Endometrium (tissue), 2 donors: ENCODE measurements around the gene MYH3.
A peak's percentile ranks its signal among the peaks of the same experiment; 100 is the strongest.
"Not testable (repeated sequence)": the region's sequence is repeated elsewhere in the genome, so short reads cannot be mapped to it uniquely, and the experiment has no call there.

Source experiments
- FAIRE-seq: peaks from 2 replicates; lab custom pipeline; 2012; peaks lifted over from hg19 to GRCh38; lab: Jason Lieb, UNC
- donor health status: control.
- donor health status: control.

The MYH3 gene

DNA sequence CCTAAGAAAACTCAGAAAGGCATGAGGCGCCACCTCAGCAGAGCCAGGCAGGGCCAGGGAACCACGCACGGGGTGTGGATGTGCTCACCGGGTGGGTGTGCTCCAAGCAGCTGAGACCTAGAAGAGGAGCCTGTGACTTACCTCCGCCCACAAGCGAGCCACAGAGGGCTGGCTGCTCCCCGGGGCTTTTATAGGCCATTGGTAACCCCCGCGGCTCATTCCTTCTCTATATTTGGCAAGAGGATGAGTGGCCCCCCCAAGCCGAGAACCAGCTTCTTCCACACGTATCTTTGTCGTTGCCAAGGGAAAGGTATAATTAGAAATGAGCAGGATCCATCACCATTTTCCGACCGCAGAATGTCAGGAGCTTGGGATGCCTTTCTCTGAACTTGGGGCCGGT lies at the start of gene MYH3:
TSS of gene MYH3 (minus strand) at position 162 of the 400 bp plus-strand sequence. CDS start 2,245 bp downstream, outside the sequence.
- FAIRE-seq: no peak

DNA sequence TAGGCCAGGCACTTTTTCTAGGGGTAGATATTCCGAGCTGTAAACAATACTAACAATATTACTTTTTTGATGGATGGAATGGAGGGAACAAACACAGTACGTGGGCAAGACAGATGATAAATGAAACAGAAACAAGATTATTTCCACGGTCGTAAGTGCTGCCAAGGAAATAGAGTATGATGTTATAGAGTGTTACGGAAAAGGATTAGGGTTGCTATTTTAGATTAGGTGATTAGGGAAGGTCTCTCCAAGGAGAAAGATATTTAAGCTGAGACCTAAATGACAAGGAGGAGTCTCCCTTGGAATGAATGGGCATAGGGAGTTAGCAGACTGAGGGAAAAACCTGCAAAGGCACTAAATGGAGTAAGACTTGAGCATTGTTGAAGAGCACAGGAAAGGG lies 48.6 kb upstream of the MYH3 start:
- FAIRE-seq: no peak

- no peak for FAIRE-seq
These were observed 45.5 kb upstream of the MYH3 start for GRCh38 chr17:10702574-10702973.

GRCh38 chr17:10699856-10700255 lies 42.7 kb upstream of the MYH3 start:
- FAIRE-seq: no peak

- FAIRE-seq: no peak
These were observed 41.1 kb upstream of the MYH3 start for GRCh38 chr17:10698096-10698818.

DNA sequence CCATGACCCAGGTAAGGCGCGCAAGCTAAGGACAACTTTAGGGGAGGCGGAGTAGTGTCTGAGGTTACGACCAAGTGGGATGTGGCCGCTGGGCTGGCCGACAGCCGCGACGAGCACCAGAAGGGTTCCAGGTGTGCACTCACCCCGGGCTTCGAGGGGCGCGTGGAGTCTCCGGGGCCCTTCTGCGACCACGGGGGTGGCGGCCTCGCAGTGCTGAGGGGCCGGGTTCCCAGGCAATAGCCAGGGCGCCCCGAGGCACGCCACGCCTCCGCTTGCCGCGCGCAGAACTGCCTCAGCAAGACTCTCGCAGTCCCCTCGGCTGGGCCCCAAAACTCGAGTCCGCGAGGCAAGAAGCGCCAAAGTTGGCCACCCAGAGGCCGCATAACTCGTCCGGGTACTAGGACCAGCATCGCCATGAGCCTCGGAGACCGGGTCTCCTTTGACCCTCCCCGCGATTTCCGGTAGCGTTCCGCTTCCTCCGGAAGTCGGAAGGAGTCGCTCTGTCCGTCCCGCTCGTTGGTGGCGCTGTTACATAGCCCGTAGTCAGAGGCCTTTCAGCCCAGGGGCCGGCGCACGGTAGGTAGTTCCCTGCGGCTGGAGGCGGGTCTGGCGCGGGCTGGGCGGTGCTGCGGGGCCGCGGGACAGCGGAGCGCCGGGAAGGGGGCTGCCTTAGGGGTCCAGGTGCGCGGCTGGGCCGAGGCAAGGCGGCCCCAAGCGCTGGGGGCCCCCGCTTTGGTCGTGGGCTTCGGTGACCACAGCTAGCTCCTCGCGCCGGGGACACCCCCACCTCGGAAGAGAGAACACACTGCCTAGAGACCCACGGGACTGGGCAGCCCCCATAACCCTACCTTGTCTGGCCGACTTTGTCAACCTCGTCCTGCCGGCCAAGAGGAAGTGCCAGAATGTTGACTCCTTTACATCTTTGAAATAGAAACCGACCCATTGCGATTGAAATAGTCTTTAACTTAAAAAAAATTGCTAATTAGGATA lies 40.3 kb upstream of the MYH3 start, which contains the start of the genes ADPRM and SCO1:
TSS of gene ADPRM (plus strand) at position 503 of the 990 bp plus-strand sequence. CDS start 7,333 bp downstream, outside the sequence.
TSS of gene SCO1 (minus strand) at position 442 of the 990 bp plus-strand sequence. CDS start at position 416, 26 bp downstream.
- peak; percentile 65 for FAIRE-seq

DNA sequence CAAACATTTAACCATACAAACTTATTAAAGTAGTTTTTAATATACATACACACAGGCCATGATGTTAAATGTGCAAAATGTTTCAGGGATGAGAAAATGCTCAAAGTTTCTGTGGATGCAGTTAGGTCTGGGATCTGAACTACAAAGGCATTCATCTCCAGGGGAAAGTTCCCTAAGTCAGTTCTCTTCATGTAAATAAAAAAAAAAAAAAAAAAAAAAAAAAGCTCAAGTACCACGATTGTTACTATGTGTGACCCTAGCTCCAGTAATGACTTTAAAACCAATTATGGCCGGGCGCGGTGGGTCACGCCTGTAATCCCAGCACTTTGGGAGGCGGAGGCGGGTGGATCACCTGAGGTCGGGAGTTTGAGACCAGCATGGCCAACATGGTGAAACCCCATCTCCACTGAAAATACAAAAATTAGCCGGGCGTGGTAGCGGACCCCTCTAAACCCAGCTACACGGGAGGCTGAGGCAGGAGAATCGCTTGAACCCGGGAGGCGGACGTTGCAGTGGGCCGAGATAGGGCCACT lies 38.8 kb upstream of the MYH3 start:
- FAIRE-seq: not testable (repeated sequence)

DNA sequence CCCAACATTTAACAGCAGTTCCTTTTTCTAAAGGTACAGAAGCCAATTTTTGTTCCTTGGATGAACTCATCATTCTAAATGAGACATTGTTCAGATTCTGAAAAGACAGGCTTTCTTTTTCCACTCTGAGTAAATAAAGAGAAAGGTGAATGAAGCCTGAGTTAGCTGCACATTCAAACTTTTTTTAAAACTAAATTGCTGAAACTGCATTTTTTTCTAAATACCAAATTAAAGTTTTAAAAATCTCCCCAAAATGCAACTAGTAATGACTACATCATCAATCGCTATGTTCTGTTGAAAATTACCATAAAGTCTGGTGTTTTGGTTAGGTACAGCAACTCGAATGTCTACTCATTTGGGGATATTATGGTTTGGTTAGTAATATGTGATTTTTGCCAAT lies 30.4 kb upstream of the MYH3 start:
- no peak for FAIRE-seq

- FAIRE-seq: no peak
These were observed 26.7 kb upstream of the MYH3 start for GRCh38 chr17:10683853-10684252.

GRCh38 chr17:10681866-10682446 lies 24.8 kb upstream of the MYH3 start:
- no peak for FAIRE-seq

- no peak for FAIRE-seq
These were observed 17.6 kb upstream of the MYH3 start for GRCh38 chr17:10674704-10675103.

DNA sequence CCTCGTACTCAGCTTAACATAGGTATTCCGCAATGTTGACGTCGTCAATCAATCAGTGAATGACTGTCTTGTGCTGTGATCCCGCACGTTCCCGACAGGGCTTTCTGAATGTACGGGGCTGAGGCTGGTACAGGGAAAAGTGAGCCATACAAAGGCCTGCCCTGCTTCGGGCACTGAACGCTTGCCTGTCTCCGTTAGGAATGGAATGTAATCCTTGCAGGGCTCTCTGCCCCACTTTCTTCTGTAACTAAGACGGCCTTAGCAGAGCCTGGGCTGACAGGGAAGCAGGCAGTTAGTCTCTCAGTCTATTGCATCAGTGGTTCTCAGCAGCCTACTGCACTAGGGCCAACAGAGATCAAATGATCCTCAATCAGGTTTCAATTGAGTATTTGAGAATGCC lies 16.2 kb upstream of the MYH3 start:
- no peak for FAIRE-seq

GRCh38 chr17:10668775-10669174 lies 11.7 kb upstream of the MYH3 start:
- FAIRE-seq: no peak

- no peak for FAIRE-seq
These were observed 9.8 kb upstream of the MYH3 start for GRCh38 chr17:10666906-10667305.

DNA sequence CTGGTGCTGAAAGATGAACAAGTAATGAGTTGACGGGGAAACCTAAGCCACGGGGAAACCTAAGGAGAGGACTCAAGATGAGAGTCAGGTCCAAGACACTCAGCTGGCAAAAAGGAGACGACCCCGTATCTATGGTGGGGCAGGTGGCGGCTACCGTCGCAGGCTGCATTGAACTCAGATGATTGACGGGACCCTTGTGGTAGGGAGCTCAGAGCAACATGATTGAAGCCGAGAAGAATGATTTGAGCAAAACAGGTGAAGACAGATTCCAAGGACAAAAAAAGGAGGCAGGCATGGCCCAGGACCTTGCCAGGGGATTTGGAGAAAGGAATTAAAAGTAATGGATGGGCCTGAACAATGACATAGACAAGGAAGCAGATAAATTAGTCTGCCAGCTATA lies 7.5 kb upstream of the MYH3 start:
- FAIRE-seq: no peak

- FAIRE-seq: no peak
These were observed 6.1 kb upstream of the MYH3 start for GRCh38 chr17:10663231-10663630.

DNA sequence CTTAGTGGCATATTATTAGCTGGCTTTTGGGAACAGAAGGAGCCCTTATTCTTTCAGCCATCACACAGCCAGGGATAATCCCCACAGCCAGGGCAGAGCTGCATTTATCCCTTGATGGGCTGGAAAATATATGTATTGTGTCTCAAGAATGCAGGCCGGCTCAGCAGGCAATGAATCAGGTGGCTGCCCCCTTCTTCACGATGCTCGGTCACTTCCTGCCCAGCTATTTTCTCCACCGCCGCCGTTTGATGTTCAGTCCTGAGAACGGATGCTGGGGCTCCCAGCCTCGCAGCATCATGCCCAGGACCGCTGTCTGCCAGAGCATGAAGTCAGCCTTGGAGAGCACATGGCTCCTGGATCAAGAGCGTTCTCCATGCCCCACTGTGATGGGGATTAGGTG lies 4.3 kb upstream of the MYH3 start:
- no peak for FAIRE-seq

DNA sequence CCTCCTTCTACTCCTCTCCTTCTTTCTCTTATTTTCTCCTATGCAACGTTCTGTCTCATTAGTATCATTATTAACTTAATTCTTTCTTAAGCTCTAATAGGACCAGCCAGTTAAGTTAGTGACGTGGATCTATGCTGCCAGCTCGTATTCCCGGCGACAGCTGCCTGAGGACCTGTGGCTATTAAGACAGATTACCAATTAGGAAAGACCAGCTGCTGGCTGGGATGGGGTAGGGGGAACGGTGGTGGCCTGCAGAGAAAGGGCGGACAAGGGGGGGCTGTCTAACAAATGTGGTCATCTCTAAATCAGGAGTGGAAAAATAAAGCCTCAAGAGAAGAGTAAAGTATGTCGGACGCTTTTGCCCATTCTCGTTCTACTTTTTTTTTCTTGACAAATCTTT lies 770 bp upstream of the MYH3 start:
- FAIRE-seq: no peak

DNA sequence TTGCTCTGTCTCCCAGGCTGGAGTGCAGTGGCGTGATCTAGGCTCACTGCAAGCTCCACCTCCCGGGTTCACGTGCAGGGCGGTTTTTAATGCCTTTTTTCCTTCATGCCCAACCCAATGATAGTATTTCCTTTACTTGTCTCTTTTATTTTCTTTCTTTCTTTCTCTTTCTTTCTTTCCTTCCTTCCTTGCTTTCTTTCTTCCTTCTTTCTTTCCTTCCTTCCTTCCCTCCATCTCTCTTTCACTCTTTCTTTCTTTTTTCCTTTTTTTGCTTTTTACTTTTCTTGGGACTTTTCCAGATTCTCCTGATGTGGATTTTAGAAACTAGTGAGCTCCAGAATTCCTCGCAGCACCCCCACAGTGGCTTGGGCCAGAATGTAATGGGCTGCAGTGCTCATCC lies 3.1 kb downstream of the MYH3 start:
- FAIRE-seq: no peak

DNA sequence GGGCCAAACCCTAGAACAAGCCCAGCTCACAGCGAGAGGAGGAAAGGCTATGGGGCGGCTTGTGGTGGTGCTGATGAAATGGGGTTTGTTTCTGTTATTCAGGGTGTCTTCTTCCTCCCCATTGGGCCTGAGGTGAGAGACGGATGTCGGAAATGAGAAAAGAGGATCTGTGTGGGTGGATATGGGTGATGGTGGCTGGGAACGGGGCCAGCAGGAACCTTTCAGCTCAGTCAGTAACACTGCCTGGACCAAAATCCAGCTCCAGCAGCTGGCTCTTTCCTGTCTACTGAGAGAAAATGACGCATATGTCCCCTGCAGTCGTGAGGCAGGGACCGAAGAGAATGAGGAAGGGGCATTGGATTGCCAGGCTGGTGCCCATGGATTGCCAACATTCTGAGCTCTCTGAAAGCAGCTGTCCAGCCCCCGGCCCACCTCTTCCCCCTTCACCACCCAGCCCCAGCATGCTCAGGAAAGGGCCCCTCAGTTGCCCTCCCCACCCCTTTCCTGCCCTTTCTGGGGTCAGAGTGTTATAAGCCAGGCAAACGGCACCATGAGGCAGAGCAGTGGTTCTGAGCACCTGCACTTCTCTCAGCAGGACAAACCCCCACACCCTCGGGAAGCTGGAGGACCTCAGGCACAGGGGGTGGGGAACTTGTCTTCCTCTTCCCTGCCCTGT lies 4.0 kb downstream of the MYH3 start:
- no peak for FAIRE-seq

GRCh38 chr17:10651927-10652326 lies 5.2 kb downstream of the MYH3 start:
- FAIRE-seq: no peak

- FAIRE-seq: no peak
These were observed 7.5 kb downstream of the MYH3 start for GRCh38 chr17:10649602-10650001.
